Measurements from ENCODE around the gene C10orf88. TPM values are rescaled to one million over a fixed set of nuclear protein-coding genes. Genes with fewer than 3 reads are reported as not detected.

Gene C10orf88
- polyA plus RNA-seq, 1 donor (not counting 4 experiments of a cell fraction or from before 2014, with no cell fraction given), result 8.4 TPM

GRCh38 chr10:122931088-122931906, 22.7 kb downstream of the C10orf88 start:
- Histone ChIP-seq H2AFZ (ENCODE audit: control insufficient read depth, low read length) (no peak overlapping the region), H3K36me3 (ENCODE audit: control insufficient read depth in 2 of 2, extremely low read depth in 1 of 2, insufficient read depth in 2 of 2, low read length in 2 of 2) (no peaks in the 10 kb centered on the region), H3K4me1 (ENCODE audit: control insufficient read depth, extremely low read depth, insufficient read depth, low read length) (no peaks in the 10 kb centered on the region), H4K20me1 (ENCODE audit: control insufficient read depth, extremely low read depth, insufficient read depth, low read length) (no peaks in the 10 kb centered on the region), H3K9me3 (ENCODE audit: control insufficient read depth, low read depth, low read length) (no peaks in the 10 kb centered on the region), H3K27ac (ENCODE audit: control insufficient read depth, insufficient read depth, low read length) (no peak overlapping the region), H3K4me2 (ENCODE audit: control insufficient read depth, extremely low read depth, insufficient read depth, low read depth, low read length) (no peak overlapping the region), H3K4me3 (ENCODE audit: control insufficient read depth in 2 of 3, extremely low read depth in 1 of 3, insufficient read depth in 2 of 3, low read depth in 1 of 3, low read length in 3 of 3) (no peak overlapping the region), H3K9ac (ENCODE audit: control insufficient read depth, extremely low read depth, insufficient read depth, low read length) (no peak overlapping the region), H3K9me1 (ENCODE audit: control insufficient read depth, extremely low read depth, insufficient read depth, low read length) (no peaks in the 10 kb centered on the region), H3K27me3 (ENCODE audit: control insufficient read depth, extremely low read depth, insufficient read depth, low read length) (no peaks in the 10 kb centered on the region), H3K79me2 (ENCODE audit: control insufficient read depth, insufficient read depth, low read length) (no peaks in the 10 kb centered on the region)
- dilution Hi-C loops (cut with MboI; ENCODE audit: extremely low pct_ligation_motif_present, low sequenced_read_pairs), result no loop called here
- DNase-seq (ENCODE audit: low read depth, low spot score) (no peak), FAIRE-seq (no peak)
- no peak for TF ChIP-seq EZH2 (IDR thresholded peaks at IDR 0.05; ENCODE audit: low read length)
- TF ChIP-seq, protein P1, sequence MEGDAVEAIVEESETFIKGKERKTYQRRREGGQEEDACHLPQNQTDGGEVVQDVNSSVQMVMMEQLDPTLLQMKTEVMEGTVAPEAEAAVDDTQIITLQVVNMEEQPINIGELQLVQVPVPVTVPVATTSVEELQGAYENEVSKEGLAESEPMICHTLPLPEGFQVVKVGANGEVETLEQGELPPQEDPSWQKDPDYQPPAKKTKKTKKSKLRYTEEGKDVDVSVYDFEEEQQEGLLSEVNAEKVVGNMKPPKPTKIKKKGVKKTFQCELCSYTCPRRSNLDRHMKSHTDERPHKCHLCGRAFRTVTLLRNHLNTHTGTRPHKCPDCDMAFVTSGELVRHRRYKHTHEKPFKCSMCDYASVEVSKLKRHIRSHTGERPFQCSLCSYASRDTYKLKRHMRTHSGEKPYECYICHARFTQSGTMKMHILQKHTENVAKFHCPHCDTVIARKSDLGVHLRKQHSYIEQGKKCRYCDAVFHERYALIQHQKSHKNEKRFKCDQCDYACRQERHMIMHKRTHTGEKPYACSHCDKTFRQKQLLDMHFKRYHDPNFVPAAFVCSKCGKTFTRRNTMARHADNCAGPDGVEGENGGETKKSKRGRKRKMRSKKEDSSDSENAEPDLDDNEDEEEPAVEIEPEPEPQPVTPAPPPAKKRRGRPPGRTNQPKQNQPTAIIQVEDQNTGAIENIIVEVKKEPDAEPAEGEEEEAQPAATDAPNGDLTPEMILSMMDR (optimal IDR thresholded peaks at IDR 0.05 in 1 of 3, IDR thresholded peaks at IDR 0.05 in 1 of 3, conservative IDR thresholded peaks at IDR 0.05 in 1 of 3; ENCODE audit: extremely low read depth in 1 of 3, insufficient read depth in 2 of 3, low read length in 3 of 3), result no peak

- Histone ChIP-seq H4K20me1 (ENCODE audit: control insufficient read depth, extremely low read depth, insufficient read depth, low read length) (no peaks in the 10 kb centered on the region), H3K4me1 (ENCODE audit: control insufficient read depth, extremely low read depth, insufficient read depth, low read length) (no peaks in the 10 kb centered on the region), H3K9ac (ENCODE audit: control insufficient read depth, extremely low read depth, insufficient read depth, low read length) (no peak overlapping the region), H3K36me3 (ENCODE audit: control insufficient read depth in 2 of 2, extremely low read depth in 1 of 2, insufficient read depth in 2 of 2, low read length in 2 of 2) (no peaks in the 10 kb centered on the region), H3K4me2 (ENCODE audit: control insufficient read depth, extremely low read depth, insufficient read depth, low read depth, low read length) (no peak overlapping the region), H2AFZ (ENCODE audit: control insufficient read depth, low read length) (no peak overlapping the region), H3K9me1 (ENCODE audit: control insufficient read depth, extremely low read depth, insufficient read depth, low read length) (no peaks in the 10 kb centered on the region), H3K27ac (ENCODE audit: control insufficient read depth, insufficient read depth, low read length) (no peak overlapping the region), H3K79me2 (ENCODE audit: control insufficient read depth, insufficient read depth, low read length) (no peaks in the 10 kb centered on the region), H3K4me3 (ENCODE audit: control insufficient read depth in 2 of 3, extremely low read depth in 1 of 3, insufficient read depth in 2 of 3, low read depth in 1 of 3, low read length in 3 of 3) (no peak overlapping the region), H3K27me3 (ENCODE audit: control insufficient read depth, extremely low read depth, insufficient read depth, low read length) (no peaks in the 10 kb centered on the region), H3K9me3 (ENCODE audit: control insufficient read depth, low read depth, low read length) (no peaks in the 10 kb centered on the region)
- dilution Hi-C loops (cut with MboI; ENCODE audit: extremely low pct_ligation_motif_present, low sequenced_read_pairs), result no loop called here
- DNase-seq (ENCODE audit: low read depth, low spot score) (no peak), FAIRE-seq (no peak)
- TF ChIP-seq, protein P1 (optimal IDR thresholded peaks at IDR 0.05 in 1 of 3, IDR thresholded peaks at IDR 0.05 in 1 of 3, conservative IDR thresholded peaks at IDR 0.05 in 1 of 3; ENCODE audit: extremely low read depth in 1 of 3, insufficient read depth in 2 of 3, low read length in 3 of 3), result no peak
- TF ChIP-seq EZH2 (IDR thresholded peaks at IDR 0.05; ENCODE audit: low read length), result no peak
Observed at GRCh38 chr10:122930140-122930539, 23.9 kb downstream of the C10orf88 start.

Measured in keratinocyte (primary cell).